Stromal cell of bone marrow (primary cell): ENCODE measurements around the gene SLC35E2B.
A peak's percentile ranks its signal among the peaks of the same experiment; 100 is the strongest.
"Not testable (repeated sequence)": the region's sequence is repeated elsewhere in the genome, so short reads cannot be mapped to it uniquely, and the experiment has no call there.

Experiments
- DNase-seq: peaks from one replicate; pipeline ENCODE4 v3.0.0-alpha.2; 2012; ENCODE audit warnings: low read depth

The SLC35E2B gene

GRCh38 chr1:1692714-1693647, at the start of gene SLC35E2B:
SLC35E2B (minus strand) TSS chr1:1692795; CDS start chr1:1676699, 16,096 bp downstream.
- DNase-seq, result peak; percentile 79

- DNase-seq, result peak; percentile 88
Measured at GRCh38 chr1:1741013-1741412, 48.4 kb upstream of the SLC35E2B start.

GRCh38 chr1:1738799-1739337, 46.3 kb upstream of the SLC35E2B start:
- not testable (repeated sequence) for DNase-seq

- DNase-seq, result not testable (repeated sequence)
Measured at GRCh38 chr1:1737675-1738590, 45.3 kb upstream of the SLC35E2B start.

- no peak for DNase-seq
Measured at GRCh38 chr1:1732381-1732780, 39.8 kb upstream of the SLC35E2B start.

GRCh38 chr1:1730870-1731269, 38.3 kb upstream of the SLC35E2B start:
- DNase-seq, result no peak

GRCh38 chr1:1730230-1730629, 37.6 kb upstream of the SLC35E2B start:
- not testable (repeated sequence) for DNase-seq

GRCh38 chr1:1729116-1729816, 36.7 kb upstream of the SLC35E2B start:
- DNase-seq, result not testable (repeated sequence)

- peak; percentile 49 for DNase-seq
Measured at GRCh38 chr1:1728308-1729005, 35.9 kb upstream of the SLC35E2B start.

- not testable (repeated sequence) for DNase-seq
Measured at GRCh38 chr1:1727131-1727651, 34.6 kb upstream of the SLC35E2B start.

GRCh38 chr1:1726088-1726487, 33.5 kb upstream of the SLC35E2B start:
- DNase-seq, result not testable (repeated sequence)

- DNase-seq, result peak; percentile 100
Measured at GRCh38 chr1:1724035-1724864, 31.7 kb upstream of the SLC35E2B start, which contains the start of gene CDK11A. CDK11A (minus strand) TSS chr1:1724357; CDS start chr1:1722818, 1,539 bp downstream.

GRCh38 chr1:1721201-1721600, 28.6 kb upstream of the SLC35E2B start:
- no peak for DNase-seq

- DNase-seq, result not testable (repeated sequence)
Measured at GRCh38 chr1:1715109-1715883, 22.7 kb upstream of the SLC35E2B start.

GRCh38 chr1:1707897-1708296, 15.3 kb upstream of the SLC35E2B start:
- not testable (repeated sequence) for DNase-seq

GRCh38 chr1:1707241-1707640, 14.6 kb upstream of the SLC35E2B start:
- not testable (repeated sequence) for DNase-seq

GRCh38 chr1:1705623-1706022, 13.0 kb upstream of the SLC35E2B start:
- DNase-seq, result not testable (repeated sequence)

- DNase-seq, result not testable (repeated sequence)
Measured at GRCh38 chr1:1704284-1704957, 11.8 kb upstream of the SLC35E2B start.
